ENCODE data around the gene SLC41A1. TPM values are rescaled to one million over a fixed set of nuclear protein-coding genes. Genes with fewer than 3 reads are reported as not detected.

SLC41A1 gene
- total and polyA plus RNA-seq, 12 donors, result 97.0 to 566 (median 303) TPM

- no peak overlapping the region for H3K4me3 ChIP-seq
- H3K9me3 ChIP-seq, result no peaks in the 10 kb centered on the region
- no peak for TF ChIP-seq CTCF (IDR thresholded peaks at IDR 0.05)
- intact Hi-C loops (cut with DNase I), result no loop called here
- H3K27me3 ChIP-seq, result no peaks in the 10 kb centered on the region
- H3K36me3 ChIP-seq, result peaks cover 0 to 52% (median 4%) of the 10 kb centered on the region in 9 donors
- ATAC-seq (no peak), DNase-seq (no peak)
- H3K27ac ChIP-seq, result no peak overlapping the region
- WGBS, 2 donors, result 88 to 89% methylated on average over 4 of the region's 4 CpGs
- H3K4me1 ChIP-seq, result peaks cover 0 to 20% (median 8%) of the 10 kb centered on the region in 9 donors
Measured at GRCh38 chr1:205770618-205771017, 42.4 kb downstream of the SLC41A1 start.

GRCh38 chr1:205769641-205770365 is 43.2 kb downstream of the SLC41A1 start:
- H3K4me3 ChIP-seq, result no peak overlapping the region
- intact Hi-C loops (cut with DNase I), result no loop called here
- no peak for DNase-seq
- H3K4me1 ChIP-seq, result peaks cover 0 to 17% (median 6%) of the 10 kb centered on the region in 9 donors
- no peaks in the 10 kb centered on the region for H3K27me3 ChIP-seq
- ATAC-seq, result no peak
- no peak for TF ChIP-seq CTCF (IDR thresholded peaks at IDR 0.05)
- H3K36me3 ChIP-seq, result peaks cover 0 to 52% (median 4%) of the 10 kb centered on the region in 9 donors
- WGBS, 2 donors, result 78 to 84% methylated on average over 8 of the region's 8 CpGs
- no peak overlapping the region for H3K27ac ChIP-seq
- H3K9me3 ChIP-seq, result no peaks in the 10 kb centered on the region

GRCh38 chr1:205767248-205767647 is 45.8 kb downstream of the SLC41A1 start:
- Histone ChIP-seq H3K27me3 (no peaks in the 10 kb centered on the region), H3K9me3 (no peaks in the 10 kb centered on the region), H3K27ac (no peak overlapping the region), H3K4me3 (no peak overlapping the region), H3K4me1 (no peaks in the 10 kb centered on the region), H3K36me3 (peaks cover 0 to 49% (median 4%) of the 10 kb centered on the region in 9 donors)
- 86 to 89% methylated on average over 3 of the region's 3 CpGs for WGBS, 2 donors
- intact Hi-C loops (cut with DNase I), result no loop called here
- DNase-seq (no peak), ATAC-seq (no peak)
- TF ChIP-seq CTCF (IDR thresholded peaks at IDR 0.05), result no peak

- WGBS, 2 donors, result 63 to 92% methylated on average over 3 of the region's 3 CpGs
Measured at GRCh38 chr1:205766570-205766969, 46.4 kb downstream of the SLC41A1 start.

More at GRCh38 chr1:205766570-205766969, 46.4 kb downstream of the SLC41A1 start:
- DNase-seq (no peak), ATAC-seq (no peak)
- no peak for TF ChIP-seq CTCF (IDR thresholded peaks at IDR 0.05)
- Histone ChIP-seq H3K4me3 (no peak overlapping the region), H3K36me3 (peaks cover 0 to 42% (median 4%) of the 10 kb centered on the region in 9 donors), H3K27ac (no peak overlapping the region), H3K4me1 (no peaks in the 10 kb centered on the region), H3K27me3 (no peaks in the 10 kb centered on the region), H3K9me3 (no peaks in the 10 kb centered on the region)
- intact Hi-C loops (cut with DNase I), result no loop called here
